GM12878 (cell line): ENCODE results near the gene C1QBP. TPM values are rescaled to one million over a fixed set of nuclear protein-coding genes. Genes with fewer than 3 reads are reported as not detected.

ENCODE experiments used
- BHLHE40 ChIP-seq, 2 experiments: fragments of 450-650 bp in 1 of 2; IDR thresholded peaks; 2 replicates each; pipeline ENCODE4 v1.6.1; 2011 to 2017; ENCODE audit warnings: low read depth in 2 of 2, borderline replicate concordance in 1 of 2, improper control_type of control experiment in 1 of 2, low read length in 1 of 2, mild to moderate bottlenecking in 1 of 2
- JUNB ChIP-seq: IDR thresholded peaks from 2 replicates; pipeline ENCODE4 v1.6.1; 2016; ENCODE audit warnings: antibody characterized with exemption, mild to moderate bottlenecking
- KAT2A ChIP-seq: conservative IDR thresholded peaks from 2 replicates; pipeline ENCODE4 v1.6.1; 2011; ENCODE audit warnings: low read depth, low read length; ENCODE audit not compliant: control insufficient read depth
- KLF5 ChIP-seq: fragments of 450-650 bp; IDR thresholded peaks from 2 replicates; pipeline ENCODE4 v1.6.1; 2014; ENCODE audit warnings: mild to moderate bottlenecking; ENCODE audit not compliant: partially characterized antibody
- MYC ChIP-seq: IDR thresholded peaks from 2 replicates; pipeline ENCODE4 v1.6.1; 2011; ENCODE audit warnings: mild to moderate bottlenecking, low read length, moderate library complexity, inconsistent platforms; ENCODE audit not compliant: insufficient read depth, insufficient replicate concordance, insufficient read length, severe bottlenecking
- PAX5 ChIP-seq: IDR thresholded peaks from 2 replicates; pipeline ENCODE4 v1.6.1; 2011; ENCODE audit warnings: low read depth, low read length, borderline replicate concordance
- RAD51 ChIP-seq: fragments of 450-650 bp; IDR thresholded peaks from 2 replicates; pipeline ENCODE4 v1.6.1; 2016; ENCODE audit warnings: moderate library complexity, mild to moderate bottlenecking, inconsistent platforms
- RCOR1 ChIP-seq: conservative IDR thresholded peaks from 2 replicates; pipeline ENCODE4 v1.6.1; 2012; ENCODE audit warnings: low read depth, low read length, improper control_type of control experiment
- SIX5 ChIP-seq: IDR thresholded peaks from 2 replicates; pipeline ENCODE4 v1.6.1; 2011; ENCODE audit warnings: mild to moderate bottlenecking, low read depth, low read length, moderate library complexity; ENCODE audit not compliant: severe bottlenecking
- SPI1 ChIP-seq: IDR thresholded peaks from 2 replicates; pipeline ENCODE4 v1.6.1; 2011; ENCODE audit warnings: low read depth, mild to moderate bottlenecking, low read length, moderate library complexity, borderline replicate concordance; ENCODE audit not compliant: insufficient read depth
- SUPT20H ChIP-seq: IDR thresholded peaks from 2 replicates; pipeline ENCODE4 v1.6.1; 2011; ENCODE audit warnings: low read depth, mild to moderate bottlenecking, low read length, moderate library complexity, borderline replicate concordance; ENCODE audit not compliant: control insufficient read depth
- TCF3 ChIP-seq: IDR thresholded peaks from 2 replicates; pipeline ENCODE4 v1.6.1; 2012; ENCODE audit warnings: low read depth, mild to moderate bottlenecking, low read length, borderline replicate concordance; ENCODE audit not compliant: insufficient read depth
- USF1 ChIP-seq: IDR thresholded peaks from 2 replicates; pipeline ENCODE4 v1.6.1; 2011; ENCODE audit warnings: borderline replicate concordance, low read depth, mild to moderate bottlenecking, moderate library complexity, mixed read lengths, low read length; ENCODE audit not compliant: insufficient read depth; ENCODE audit errors: extremely low read length
- USF2 ChIP-seq: IDR thresholded peaks from 2 replicates; pipeline ENCODE4 v1.6.1; 2011; ENCODE audit warnings: low read depth, low read length, improper control_type of control experiment, borderline replicate concordance
- ZNF207 ChIP-seq: fragments of 450-650 bp; IDR thresholded peaks from 2 replicates; pipeline ENCODE4 v1.6.1; 2014; ENCODE audit warnings: antibody characterized with exemption, mild to moderate bottlenecking, borderline replicate concordance
- polyA plus RNA-seq, 11 experiments: library from polyadenylated mRNA; depleted of rRNA in 4 of 11; unstranded in 6 of 11; stranded (reverse) in 5 of 11; fragments of >200 nt; fragmentation: Nextera tagmentation in 4 of 11; fragmentation: Illumina TruSeq in 1 of 11; extraction: Ambion mirVana in 4 of 11; extraction: Trizol in 1 of 11; gene quantifications; 1 replicate in 1 of 11; 2 replicates in 10 of 11; pipeline versions ENCODE4 v1.2.1 to v1.2.3, GENCODE V29; 2011 to 2016; ENCODE audit warnings: inconsistent platforms in 2 of 11, missing spikeins in 2 of 11, low read depth in 1 of 11
- total RNA-seq, 4 experiments: library from RNA; depleted of rRNA in 3 of 4; stranded (reverse); fragments of >200 nt in 3 of 4; fragmentation: Illumina TruSeq in 1 of 4; extraction: Trizol in 1 of 4; gene quantifications; 2 replicates each; pipeline versions ENCODE4 v1.2.1 to v1.2.3, GENCODE V29; 2013 to 2021

The C1QBP gene
- total and polyA plus RNA-seq, 10 of the 15 experiments (the other 5 are each of a cell fraction or from before 2014, with no cell fraction given), result 124 to 989 (median 429) TPM

- TF ChIP-seq USF2 (no peak; the same call in 1 of the 2 replicates), KLF5 (peak; percentile 77), ZNF207 (peak; percentile 79), SIX5 (no peak), JUNB (no peak), KAT2A (no peak), TCF3 (no peak; the same call in 1 of the 2 replicates), RCOR1 (no peak; the same call in 1 of the 2 replicates), MYC (peak; percentile 97), RAD51 (no peak), SPI1 (no peak), BHLHE40 (IDR thresholded peaks at IDR 0.05; ENCODE audit: borderline replicate concordance in 1 of 2, low read depth in 2 of 2, low read length in 1 of 2) (peak; percentile 89 to 97), USF1 (no peak), SUPT20H (no peak), PAX5 (peak; percentile 79; the same call in 1 of the 2 replicates)
- TF ChIP-seq, all 136 proteins: peak for 57
These were observed at the start of gene C1QBP (continued) for GRCh38 chr17:5438716-5439445.
